ENCODE data around the gene PLCE1. TPM values are rescaled to one million over a fixed set of nuclear protein-coding genes. Genes with fewer than 3 reads are reported as not detected.

The PLCE1 gene
- total RNA-seq, 1 experiment from 2014 or later: 0.23 TPM

DNA sequence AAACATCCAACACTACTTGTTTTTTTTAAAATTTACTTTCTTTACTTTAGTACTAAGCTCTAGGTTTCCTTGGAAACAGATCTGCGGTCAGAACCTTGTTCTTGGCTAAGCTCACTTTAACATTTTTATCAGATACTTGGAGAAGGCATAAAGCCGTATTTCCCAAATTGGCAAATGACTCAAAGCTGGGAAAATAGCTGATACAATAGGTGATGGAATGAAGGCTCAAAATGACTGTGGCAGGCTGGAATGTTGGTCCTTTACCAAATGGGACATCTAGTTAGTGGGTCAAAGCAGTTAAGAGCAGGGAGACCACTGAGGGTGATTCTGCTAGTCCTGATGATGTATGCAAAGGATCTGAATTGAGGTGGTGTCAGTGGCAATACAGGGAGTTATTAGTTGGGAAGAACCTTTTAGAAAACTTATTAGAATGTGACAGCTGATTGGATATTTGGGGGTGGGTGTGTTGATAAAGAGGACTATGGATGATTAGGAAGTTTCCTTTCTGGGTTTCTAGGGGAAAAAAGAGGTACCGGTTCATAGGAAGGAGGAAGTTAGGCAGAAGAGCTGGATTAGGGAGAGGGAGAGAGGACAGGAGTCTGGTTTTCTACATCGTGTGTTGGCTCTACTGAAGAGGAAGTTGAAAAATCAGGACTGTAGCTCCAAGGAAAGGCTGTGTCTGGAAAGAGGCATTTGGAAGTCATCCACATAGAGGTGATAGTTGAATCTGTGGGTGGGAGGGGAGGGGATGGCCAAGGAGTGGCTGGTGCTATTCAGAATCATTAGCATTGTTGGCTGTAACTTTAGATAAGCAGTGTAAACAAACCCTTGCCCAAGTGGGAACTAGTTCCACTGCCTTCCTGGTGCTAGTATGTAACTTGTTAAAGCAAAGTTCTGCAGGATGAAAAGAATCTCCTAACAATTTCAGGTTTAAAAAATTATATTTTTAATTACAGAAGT is 13.1 kb downstream of the PLCE1 start:
- POLR2A ChIA-PET: interaction anchor here (2.1 kb wide), 1 partner anchor 15 kb away, joined by 4 read pairs; no protein-coding TSS in a partner anchor
- TF ChIP-seq, protein P1, sequence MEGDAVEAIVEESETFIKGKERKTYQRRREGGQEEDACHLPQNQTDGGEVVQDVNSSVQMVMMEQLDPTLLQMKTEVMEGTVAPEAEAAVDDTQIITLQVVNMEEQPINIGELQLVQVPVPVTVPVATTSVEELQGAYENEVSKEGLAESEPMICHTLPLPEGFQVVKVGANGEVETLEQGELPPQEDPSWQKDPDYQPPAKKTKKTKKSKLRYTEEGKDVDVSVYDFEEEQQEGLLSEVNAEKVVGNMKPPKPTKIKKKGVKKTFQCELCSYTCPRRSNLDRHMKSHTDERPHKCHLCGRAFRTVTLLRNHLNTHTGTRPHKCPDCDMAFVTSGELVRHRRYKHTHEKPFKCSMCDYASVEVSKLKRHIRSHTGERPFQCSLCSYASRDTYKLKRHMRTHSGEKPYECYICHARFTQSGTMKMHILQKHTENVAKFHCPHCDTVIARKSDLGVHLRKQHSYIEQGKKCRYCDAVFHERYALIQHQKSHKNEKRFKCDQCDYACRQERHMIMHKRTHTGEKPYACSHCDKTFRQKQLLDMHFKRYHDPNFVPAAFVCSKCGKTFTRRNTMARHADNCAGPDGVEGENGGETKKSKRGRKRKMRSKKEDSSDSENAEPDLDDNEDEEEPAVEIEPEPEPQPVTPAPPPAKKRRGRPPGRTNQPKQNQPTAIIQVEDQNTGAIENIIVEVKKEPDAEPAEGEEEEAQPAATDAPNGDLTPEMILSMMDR (IDR thresholded peaks at IDR 0.05; ENCODE audit: unreplicated experiment): no peak
- no TSS peak for BruUV-seq (replicated peaks)
- Mint-ChIP-seq H3K27me3 (ENCODE audit: insufficient read depth, unreplicated experiment) (no peaks in the 10 kb centered on the region), H3K36me3 (ENCODE audit: insufficient read depth, unreplicated experiment) (no peaks in the 10 kb centered on the region), H3K9me3 (ENCODE audit: unreplicated experiment) (no peaks in the 10 kb centered on the region), H3K4me1 (ENCODE audit: insufficient read depth, unreplicated experiment) (peaks cover 7% of the 10 kb centered on the region), H3K27ac (ENCODE audit: low read depth, unreplicated experiment) (no peak overlapping the region), H3K4me3 (ENCODE audit: unreplicated experiment) (no peak overlapping the region)
- CTCF ChIA-PET: interaction anchor here (0.5 to 1.0 kb wide), 4 partner anchors 19 to 313 kb away, joined by 3 to 4 read pairs (median 3); no protein-coding TSS in a partner anchor
- intact Hi-C loops (cut with micrococcal nuclease): no loop called here
- DNase-seq (ENCODE audit: unreplicated experiment): no peak

DNA sequence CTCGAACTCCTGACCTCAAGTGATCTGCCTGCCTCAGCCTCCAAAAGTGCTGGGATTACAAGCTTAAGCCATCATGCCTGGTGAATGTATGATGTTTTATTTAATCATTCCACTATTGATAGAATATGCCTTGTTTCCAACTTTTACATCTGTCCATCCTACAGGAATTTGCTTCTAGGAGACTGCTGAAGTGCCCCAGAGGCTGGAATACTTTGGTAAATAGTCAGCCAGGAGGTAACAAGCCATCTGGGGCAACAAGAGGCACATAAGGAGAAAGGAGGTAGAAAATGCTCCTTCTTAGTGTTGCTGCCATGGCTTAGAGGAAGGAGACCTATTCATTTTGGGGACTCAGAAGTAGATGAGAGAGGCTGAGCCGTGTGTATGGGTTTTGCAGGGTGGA is 14.8 kb downstream of the PLCE1 start:
- Mint-ChIP-seq H3K27me3 (ENCODE audit: insufficient read depth, unreplicated experiment) (no peaks in the 10 kb centered on the region), H3K4me3 (ENCODE audit: unreplicated experiment) (no peak overlapping the region), H3K36me3 (ENCODE audit: insufficient read depth, unreplicated experiment) (no peaks in the 10 kb centered on the region), H3K4me1 (ENCODE audit: insufficient read depth, unreplicated experiment) (peaks cover 7% of the 10 kb centered on the region), H3K9me3 (ENCODE audit: unreplicated experiment) (no peaks in the 10 kb centered on the region), H3K27ac (ENCODE audit: low read depth, unreplicated experiment) (no peak overlapping the region)
- CTCF ChIA-PET: no interaction called here
- POLR2A ChIA-PET: no interaction called here
- no peak for DNase-seq (ENCODE audit: unreplicated experiment)
- intact Hi-C loops (cut with micrococcal nuclease): no loop called here
- TF ChIP-seq, protein P1 (IDR thresholded peaks at IDR 0.05; ENCODE audit: unreplicated experiment): no peak
- no TSS peak for BruUV-seq (replicated peaks)

DNA sequence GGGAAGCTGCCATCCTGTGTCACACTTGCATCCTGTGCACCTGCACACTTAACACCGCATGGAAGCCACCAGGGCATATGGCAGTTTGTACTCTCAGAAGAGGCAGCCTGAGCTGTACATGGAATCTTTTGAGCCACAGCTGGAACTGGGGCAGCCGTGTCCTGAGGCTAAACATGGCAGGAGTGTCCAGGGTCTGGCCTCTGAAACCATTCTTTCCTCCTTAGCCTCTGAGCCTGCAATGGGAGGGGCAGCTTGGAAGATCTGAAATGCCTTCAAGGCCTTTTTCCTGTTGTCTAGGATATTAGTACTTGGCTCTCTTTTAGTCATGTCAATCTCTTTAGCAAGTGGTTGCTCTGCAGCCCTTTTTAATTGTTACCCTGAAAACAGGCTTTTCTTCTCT is 16.4 kb downstream of the PLCE1 start:
- no peak overlapping the region for H3K4me3 Mint-ChIP-seq (ENCODE audit: unreplicated experiment)
- no TSS peak for BruUV-seq (replicated peaks)
- H3K27ac Mint-ChIP-seq (ENCODE audit: low read depth, unreplicated experiment): no peak overlapping the region
- ChIA-PET CTCF (interaction anchor here (0.5 to 0.6 kb wide), 2 partner anchors 35 to 930 kb away, joined by 3 read pairs; no protein-coding TSS in a partner anchor), POLR2A (no interaction called here)
- no peaks in the 10 kb centered on the region for H3K27me3 Mint-ChIP-seq (ENCODE audit: insufficient read depth, unreplicated experiment)
- TF ChIP-seq, protein P1 (IDR thresholded peaks at IDR 0.05; ENCODE audit: unreplicated experiment): no peak
- H3K4me1 Mint-ChIP-seq (ENCODE audit: insufficient read depth, unreplicated experiment): peaks cover 7% of the 10 kb centered on the region
- DNase-seq (ENCODE audit: unreplicated experiment): no peak
- no peaks in the 10 kb centered on the region for H3K36me3 Mint-ChIP-seq (ENCODE audit: insufficient read depth, unreplicated experiment)
- no peaks in the 10 kb centered on the region for H3K9me3 Mint-ChIP-seq (ENCODE audit: unreplicated experiment)
- intact Hi-C loops (cut with micrococcal nuclease): no loop called here

DNA sequence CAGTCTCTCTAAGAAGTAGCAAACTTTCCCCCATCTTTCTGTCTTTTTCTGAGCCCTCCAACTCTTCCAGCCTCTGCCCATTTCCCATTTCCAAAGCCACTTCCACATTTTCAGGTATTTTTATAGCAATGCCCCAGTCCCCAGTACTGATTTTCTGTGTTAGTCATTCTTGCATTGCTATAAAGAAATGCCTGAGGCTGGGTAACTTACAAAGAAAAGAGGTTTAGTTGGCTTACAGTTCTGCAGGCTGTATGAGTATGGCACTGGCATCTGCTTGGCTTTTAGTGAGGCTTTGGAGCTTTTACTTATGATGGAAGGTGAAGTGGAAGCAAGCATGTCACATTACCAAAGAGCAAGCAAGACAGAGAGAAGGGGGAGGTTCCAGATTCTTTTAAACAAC is 17.2 kb downstream of the PLCE1 start:
- Mint-ChIP-seq H3K36me3 (ENCODE audit: insufficient read depth, unreplicated experiment) (no peaks in the 10 kb centered on the region), H3K27ac (ENCODE audit: low read depth, unreplicated experiment) (no peak overlapping the region), H3K27me3 (ENCODE audit: insufficient read depth, unreplicated experiment) (no peaks in the 10 kb centered on the region), H3K4me3 (ENCODE audit: unreplicated experiment) (no peak overlapping the region), H3K4me1 (ENCODE audit: insufficient read depth, unreplicated experiment) (peaks cover 7% of the 10 kb centered on the region), H3K9me3 (ENCODE audit: unreplicated experiment) (no peaks in the 10 kb centered on the region)
- BruUV-seq (replicated peaks): no TSS peak
- TF ChIP-seq, protein P1 (IDR thresholded peaks at IDR 0.05; ENCODE audit: unreplicated experiment): no peak
- intact Hi-C loops (cut with micrococcal nuclease): no loop called here
- CTCF ChIA-PET: no interaction called here
- POLR2A ChIA-PET: interaction anchor here (0.7 kb wide), 1 partner anchor 1674 kb away, joined by 5 read pairs; no protein-coding TSS in a partner anchor
- DNase-seq (ENCODE audit: unreplicated experiment): no peak
